GM21528 (cell line): ENCODE measurements around the gene ADGRB2.

Source experiments
- ATAC-seq: cut with Tn5 transposase; IDR thresholded peaks from one replicate; pipeline ENCODE4 v1.9.1; 2021; ENCODE audit warnings: mild to moderate bottlenecking, moderate library complexity; ENCODE audit not compliant: unreplicated experiment, low FRiP score

The ADGRB2 gene

DNA sequence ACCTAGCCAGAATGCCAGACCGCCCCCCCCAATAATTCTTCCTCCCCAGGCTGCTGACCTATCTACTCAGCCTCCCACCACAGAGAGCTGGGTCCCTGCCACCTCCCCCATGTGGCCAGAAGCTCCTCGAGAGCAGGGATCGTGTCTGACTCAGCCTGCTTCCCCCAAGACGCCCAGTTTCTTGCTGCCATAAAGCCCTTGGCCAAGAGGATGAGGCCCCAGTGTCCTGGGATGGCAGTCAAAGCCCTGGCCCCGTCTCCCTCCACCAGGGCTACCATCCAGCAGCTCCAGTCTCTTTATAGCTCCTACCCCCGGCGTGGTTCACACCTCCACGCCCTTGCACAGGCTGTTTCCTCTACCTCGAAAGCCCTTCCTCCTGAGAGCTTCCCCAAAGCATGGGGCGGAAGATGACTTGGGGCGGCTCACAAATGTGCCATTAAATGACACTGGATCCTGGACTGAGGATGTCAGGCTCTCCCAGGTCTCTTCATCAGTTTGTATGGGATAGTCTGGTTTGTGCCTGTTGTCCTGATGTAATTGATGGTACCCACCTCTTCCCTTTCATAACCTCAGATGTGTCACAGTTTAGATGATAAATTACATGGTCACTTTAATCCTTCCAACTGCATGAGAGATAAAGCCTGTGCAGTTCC, 13.2 kb downstream of the ADGRB2 start:
- no peak for ATAC-seq

DNA sequence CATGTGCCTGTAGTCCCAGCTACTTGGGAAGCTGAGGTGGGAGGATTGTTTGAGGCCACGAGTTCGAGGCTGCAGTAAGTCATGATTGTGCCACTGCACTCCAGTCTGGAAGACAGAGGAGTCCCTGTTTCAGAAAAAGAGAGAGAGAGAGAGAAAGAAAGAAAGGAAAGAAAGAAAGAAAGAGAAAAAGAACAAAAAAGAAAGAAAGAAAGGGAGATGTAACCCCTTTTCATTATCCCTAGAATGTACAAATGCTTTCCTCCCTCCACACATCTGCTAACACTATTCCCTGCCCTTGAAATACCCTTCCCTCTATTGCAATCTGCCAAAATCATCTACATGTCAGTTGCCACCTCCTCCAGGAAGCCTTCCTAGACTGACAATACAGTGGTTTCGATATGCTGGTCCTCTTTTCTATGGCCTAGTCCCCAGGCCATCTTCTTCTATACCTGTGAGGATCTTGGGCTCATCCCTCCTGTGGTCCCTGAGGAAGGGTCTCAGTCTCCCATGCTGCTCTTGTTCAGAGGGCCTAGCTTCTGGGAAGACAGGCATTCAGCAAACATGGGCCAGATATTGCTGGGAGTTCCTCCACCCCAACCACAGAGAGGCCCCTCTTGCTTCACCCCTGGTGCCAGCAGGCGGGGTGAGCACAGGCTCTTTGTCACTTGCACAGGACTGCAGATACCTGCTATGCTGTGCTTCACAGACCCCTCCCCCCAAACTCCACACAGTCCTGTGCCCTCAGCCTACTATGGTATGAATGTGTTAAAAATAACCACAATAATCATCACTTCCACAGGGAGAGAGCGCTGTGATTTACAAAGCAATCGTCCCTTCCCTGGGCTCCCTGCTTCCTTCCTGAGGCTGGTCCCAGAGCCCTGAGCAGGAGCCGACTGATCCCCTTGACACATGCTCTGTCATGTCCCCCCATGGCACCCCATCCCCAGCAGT, 14.1 kb downstream of the ADGRB2 start:
- no peak for ATAC-seq

DNA sequence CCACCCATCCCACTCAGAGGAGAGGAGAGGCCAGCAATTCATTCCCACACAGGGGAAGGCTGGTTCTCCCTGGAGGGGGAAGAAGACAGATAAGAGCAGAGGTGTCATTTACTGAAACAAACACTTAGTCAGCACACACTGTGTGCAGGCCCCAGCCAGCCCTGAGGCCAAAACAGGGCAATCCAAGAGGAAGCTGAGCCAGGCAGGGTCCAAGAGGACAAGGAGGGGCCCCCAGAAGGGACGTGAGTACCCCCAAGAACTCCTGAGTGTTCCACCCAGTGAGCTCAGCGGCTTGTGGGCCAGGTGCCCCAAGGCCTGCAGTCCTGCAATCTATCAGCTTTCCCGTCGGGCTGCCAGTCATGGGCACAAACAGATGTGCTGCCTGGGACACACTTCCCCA, 15.8 kb downstream of the ADGRB2 start:
- no peak for ATAC-seq

DNA sequence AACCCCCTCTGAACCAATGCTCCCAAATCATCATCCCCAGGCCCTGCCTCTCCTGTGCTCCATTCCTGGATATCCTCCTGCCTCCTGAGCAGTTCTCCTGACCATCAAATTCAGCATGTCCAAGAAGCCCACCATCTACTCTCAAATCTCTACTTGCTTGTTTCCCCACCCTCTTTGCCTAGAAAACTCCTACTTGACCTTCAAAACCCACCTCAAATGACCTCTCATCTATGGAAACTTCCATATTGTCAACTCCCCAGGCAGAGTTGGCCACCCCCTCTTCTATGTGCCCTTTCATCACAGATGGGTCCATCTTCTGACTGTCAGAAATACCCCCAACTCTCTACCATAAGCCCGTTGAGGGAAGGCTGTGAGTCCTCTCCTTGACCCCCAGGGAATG, 16.8 kb downstream of the ADGRB2 start:
- ATAC-seq: no peak

DNA sequence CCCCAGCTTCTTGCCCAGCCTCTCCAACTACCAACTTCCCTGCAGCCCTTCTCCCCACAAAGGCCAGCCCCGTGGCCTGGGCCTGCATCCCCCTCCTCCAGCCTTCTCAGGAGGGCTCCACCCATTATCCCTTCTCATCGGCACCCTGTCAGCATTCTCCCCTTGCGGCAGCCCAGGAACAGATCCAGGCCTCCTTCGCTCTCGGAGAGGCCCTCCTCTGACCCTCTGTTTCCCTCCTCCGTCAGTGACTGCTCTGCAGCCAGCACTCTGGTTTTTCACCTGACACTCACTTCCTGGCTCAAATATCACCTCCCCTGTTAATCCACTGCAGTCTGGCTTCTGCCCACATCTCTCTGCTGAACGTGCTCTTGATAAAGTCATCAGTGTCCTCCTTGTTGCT, 17.5 kb downstream of the ADGRB2 start:
- no peak for ATAC-seq

DNA sequence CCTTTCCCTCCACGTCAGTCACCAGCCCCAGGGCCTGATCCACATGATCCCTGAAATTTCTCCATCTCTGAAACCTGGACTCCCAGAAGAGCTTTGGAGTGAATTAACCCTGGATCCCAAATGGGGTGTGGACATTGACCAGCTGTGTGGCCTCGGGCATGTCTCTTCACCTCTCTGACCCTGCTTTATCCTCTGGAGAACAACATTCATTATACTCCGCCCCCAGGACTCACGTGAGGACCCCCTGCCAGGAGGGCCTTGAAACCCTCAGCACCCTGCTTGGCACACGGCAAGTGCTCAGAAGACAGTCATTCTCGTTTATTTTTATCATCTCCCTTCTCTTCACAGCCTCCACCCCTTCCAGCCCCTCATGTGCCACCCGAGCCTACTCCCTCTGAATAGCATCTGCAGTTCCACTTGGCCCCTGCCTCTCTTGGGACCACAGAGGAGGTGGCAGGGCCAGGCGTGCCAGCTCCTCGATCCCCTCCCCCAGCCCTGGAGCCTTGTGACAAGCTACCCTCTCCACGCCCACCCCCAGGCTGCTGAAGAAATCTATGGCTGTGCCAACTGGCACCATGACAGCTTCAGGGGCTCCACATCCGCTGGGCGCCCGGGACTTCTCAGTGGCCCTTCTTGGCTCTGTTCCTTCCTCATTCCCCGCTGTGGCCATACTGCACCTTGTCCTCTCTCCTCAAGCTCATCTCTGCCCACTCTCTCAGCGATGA, 18.0 kb downstream of the ADGRB2 start:
- ATAC-seq: no peak

DNA sequence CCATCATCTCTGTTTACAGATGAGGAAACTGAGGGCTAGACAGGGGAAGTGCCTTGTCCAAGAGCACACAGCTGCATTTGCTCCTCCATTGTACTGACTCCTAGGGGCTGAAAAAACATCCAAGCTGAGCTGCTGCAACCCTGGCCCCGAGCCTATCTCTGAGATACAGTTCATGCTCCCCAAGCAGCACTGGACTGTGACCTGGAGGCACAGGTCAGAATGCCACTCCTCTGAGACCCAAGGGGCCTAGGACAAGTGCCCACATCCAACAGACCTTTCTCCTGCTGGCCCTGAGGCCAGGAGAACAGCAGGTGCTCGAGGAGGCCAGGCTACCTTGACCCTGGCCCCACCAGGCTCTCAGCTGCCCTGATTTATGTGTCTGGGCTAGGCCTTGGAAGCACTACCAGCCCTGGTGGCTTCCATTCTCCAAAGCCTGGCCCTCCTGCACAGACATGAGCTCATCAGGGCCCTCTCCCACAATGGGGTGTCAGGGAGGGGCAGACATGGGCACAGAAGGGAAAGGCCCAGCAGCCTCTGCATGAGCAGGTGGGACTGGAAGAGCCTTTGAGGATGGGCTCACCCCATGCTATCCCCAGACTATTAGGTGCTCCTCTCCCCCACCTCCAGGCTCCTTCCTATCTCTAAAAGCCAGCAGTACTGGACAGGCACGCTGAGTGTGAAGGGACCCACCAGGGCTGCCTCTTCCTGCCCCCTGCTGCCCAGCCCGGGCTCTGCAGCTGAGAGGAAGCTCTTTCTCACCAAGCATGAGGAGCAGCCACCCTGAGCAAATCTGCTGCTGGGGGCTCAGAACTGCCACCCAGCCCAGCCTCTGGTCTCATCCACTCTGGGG, 18.8 kb downstream of the ADGRB2 start:
- ATAC-seq: no peak

DNA sequence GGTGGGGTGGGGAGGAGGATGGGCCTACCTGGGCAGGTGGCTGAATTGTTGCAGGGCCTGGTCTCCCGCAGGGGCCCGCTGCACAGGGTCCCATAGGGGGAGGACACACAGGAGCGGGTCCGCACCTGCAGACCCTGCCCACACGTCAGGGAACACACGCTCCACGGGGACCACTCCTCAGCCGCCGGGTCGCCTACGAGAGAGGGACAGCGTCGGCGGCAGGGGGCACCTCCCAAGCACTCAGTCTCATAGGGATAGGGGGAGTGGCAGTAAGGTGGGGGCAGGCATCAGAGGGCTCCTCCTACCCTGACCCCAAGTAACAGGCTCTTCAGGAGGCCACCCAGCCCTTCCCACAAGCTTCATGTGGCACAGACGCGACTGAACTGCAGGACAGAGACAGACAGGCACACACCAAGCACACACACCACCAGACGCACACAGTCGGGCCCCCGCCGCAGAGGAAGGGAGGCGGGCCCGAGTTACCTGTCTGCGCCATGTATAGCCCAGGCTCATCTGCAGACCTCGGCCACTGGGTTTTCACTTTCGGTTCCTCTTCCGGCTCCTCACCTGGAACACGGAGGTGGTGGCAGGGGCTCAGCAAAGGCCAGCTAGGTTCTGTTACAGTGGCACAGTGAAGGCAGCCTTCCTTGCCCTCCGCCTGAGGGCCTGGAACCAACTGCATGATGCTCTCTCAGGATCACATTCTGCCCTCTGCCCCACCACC, 19.8 kb downstream of the ADGRB2 start:
- ATAC-seq: peak; percentile 57

DNA sequence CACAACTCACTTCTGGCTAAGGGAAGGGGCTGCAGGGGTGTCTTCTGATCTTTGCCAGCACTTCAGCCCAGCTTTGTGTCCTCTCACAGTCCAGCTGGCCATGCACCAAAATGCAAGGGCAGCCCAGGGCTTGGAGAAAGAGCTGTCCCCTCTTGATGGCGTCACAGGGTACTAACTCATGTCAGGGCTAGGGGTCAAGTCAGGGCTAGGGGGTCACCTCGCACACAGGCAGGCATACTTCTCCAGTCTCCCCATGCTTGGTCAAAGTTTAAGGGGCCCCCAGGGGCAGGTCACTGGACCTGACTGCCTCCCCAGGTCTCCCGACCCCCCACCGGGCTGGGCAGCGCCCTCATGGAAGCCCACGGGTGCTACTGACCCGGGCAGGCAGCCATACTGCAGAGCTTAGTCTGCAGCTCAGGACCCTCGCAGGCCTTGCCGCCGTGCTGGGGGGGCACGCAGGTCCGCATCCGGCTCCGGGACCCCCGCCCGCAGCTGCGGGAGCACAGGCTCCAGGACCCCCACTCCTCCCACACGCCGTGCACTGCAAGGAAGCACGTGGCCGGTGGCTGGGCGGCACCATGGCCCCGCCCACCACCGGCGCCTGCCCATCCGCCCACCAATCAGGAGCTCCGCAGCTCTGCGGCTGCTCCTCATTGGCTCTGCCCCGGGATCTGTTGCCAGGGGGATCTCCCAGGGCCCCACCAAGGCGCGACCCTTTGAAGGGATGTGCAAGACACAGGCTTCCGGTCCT, 21.5 kb downstream of the ADGRB2 start:
- ATAC-seq: no peak

DNA sequence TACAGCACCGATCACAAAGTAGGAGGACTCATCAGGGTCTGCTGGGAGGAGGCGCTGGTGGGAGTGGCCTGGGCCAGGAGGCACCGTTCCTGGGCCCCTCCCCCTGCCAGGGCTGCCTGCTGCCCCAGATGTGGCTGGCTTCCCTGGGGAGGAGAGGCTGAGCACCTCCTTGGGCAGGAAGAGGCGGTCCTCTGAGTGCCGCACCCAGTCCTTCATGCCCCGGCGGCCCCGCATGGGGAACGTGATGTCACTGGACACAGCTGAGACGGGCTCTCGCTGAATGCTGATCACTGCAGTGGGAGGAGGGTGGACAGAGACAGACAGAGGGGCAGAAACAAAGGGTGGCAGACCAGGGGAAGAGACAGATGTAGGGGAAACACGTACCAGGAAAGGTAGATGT, 24.8 kb downstream of the ADGRB2 start:
- ATAC-seq: no peak

DNA sequence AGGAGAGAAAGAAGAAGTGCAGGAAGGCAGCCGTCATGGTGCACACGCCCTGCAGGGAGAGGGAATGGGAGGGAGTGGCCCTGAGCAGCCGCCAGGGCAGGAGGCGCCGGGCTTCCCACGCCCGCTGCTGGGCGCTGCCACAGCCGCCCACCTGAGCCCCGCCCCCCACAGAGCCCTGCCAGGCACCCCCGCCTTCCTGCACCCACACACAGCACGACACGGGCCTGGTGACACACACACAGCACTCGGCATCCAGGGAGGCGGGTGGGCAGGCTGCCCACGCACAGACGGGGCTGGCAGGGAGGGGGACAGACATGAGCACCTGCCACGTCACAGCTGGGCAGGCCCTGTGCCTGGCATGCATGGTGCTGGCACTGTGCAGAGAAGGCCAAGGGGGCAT, 27.5 kb downstream of the ADGRB2 start:
- ATAC-seq: no peak

DNA sequence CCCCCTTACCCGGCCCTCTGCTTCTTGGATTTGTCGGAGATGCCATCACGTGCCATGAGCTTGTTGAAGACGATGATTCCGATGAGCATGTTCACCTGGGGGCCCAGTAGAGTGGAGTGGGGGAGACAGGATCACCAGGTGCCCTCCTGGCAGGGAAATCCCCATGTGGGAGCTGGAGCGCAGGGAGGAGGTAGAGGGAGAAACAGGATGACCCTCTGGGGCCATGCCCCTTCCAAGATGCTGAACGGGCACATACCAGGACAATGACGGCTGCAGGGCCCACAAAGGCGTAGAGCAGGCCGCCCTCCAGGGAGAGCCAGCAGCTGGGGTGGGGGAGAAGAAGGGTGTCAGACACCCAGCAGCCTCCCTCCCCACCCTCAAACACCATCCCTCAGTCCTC, 28.6 kb downstream of the ADGRB2 start:
- no peak for ATAC-seq

DNA sequence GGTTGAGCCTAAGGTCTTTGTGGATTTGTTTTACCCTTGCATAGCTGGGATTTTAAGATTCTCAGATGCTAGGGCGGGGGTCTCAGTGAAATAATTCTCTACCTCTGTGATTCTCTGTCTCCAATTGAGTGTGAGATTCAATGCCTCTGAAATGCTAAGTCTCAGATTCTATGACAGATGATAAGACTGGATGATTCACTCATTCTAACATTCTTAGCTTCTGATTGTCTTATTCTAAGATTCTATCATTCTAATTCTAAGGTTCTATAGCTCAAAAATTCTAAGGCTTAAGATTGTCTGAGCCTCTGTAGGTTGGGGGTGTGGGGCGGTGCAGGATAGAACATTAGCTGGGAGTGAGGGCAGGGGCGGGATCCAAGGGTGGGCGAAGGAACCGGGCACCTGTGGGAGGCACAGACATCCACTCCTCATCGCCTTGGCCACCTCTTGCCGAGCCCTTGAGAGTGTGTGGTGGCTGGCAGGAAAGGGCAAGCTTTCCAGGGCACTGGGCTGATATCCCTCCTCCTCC, 29.5 kb downstream of the ADGRB2 start:
- no peak for ATAC-seq

DNA sequence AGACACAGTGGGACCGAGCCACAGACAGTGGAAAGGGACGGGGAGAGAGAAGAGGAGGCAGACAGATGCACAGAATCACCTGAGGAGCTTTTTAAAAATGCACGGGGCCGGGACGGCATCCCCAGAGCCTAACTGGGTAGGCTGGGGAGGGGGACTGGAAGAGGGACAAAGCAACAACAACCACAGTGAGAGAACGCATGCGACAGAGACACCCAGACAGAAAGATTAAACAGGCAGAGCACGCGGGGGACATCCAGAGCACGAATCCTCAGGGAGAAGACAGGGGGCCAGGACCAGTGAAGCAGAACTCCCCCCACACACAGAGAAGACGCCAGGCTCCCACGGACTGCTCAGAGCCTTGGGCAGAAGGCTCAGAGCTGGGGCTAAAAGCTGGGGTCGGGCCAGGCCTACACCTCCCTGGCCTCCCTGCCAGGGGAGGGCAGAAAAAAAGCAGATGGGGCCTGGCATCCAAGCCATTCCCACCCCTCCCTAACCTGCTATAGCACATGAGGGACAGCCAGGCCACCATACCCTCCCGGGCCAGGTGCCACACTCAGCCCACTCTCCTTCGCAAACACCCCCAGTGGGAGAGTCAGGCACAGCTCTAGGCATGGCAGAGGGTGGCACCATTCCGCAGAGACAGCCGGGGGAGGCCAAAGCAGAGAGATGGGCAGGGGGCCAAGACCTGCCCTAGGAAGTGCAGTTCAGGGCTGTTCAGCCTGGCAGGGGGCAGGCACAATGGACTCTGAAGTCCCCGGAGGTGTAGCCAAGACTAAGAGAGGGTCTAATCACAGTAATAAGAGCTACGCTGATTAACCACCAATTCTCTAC, 30.5 kb downstream of the ADGRB2 start:
- no peak for ATAC-seq

DNA sequence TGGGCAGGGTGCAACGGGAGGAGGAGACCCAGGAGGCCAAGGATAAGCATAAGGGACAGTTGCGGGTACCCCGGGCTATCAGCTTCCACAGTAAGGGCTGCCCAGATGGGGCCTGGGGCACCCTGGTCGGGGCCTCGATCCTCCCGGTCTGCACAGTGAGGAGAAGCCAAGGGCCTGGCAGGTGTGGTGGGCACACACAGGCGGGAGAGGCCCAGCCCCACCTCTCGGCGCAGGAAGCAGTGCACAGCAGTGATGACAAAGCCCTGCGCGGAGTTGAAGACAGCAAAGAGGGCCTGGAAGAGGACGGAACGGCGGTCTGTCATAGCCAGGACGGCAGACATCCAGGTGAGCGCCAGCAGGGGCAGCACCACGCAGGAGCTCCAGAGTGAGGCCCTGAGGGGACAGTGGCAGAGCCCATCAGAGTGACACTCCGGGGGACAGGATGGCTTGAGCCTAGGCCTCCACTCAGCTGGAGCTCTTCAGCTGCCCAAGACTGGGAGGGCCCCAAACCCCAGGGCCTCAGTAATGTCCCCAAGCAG, 31.3 kb downstream of the ADGRB2 start:
- no peak for ATAC-seq

DNA sequence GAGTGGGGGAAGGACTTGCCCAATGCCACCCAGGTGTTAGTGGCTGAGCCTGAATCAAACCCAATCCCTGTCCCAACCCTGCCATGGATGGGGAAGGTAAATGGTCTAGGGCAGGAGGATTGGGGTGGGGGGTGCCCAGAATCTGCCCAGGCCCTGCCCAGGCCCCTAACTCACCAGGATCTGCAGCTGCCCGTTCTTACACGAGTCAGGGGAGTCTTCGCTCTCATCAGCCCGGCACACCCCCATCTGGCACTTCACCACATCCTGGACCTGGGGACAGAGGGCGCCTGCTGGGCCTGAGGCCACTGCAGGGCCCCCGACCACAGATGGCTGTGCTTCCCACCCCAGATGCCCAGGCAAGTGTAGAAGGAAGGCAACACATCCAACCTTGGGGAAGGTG, 31.8 kb downstream of the ADGRB2 start:
- ATAC-seq: no peak

DNA sequence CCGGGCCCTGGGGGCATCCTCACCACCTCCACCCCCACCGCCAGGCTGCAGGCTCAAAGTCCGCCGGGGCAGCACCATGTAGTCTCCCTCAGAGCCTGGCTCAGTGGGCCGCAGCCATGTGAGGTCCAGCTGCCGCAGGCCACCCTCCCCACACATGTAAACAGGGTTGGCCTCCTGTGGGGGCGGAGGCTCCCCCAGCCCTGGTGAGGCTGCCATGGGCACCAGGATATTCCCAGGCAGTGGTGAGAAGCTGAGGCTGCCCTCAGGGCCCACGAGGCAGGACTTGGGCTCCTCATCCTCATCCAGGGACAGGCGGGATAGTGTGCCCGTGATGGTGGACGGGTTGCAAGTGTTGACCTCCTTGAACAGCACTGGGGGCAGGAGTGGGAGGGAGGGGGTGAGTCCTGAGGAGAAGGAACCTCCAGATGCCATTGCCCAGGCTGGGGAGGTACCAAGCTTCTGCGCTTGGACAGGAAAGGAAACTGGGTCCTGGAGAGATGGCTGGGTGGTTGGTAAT, 33.0 kb downstream of the ADGRB2 start:
- ATAC-seq: no peak
